GM12878 (cell line): ENCODE data around the gene GAL3ST2. TPM values are rescaled to one million over a fixed set of nuclear protein-coding genes. Genes with fewer than 3 reads are reported as not detected.

Experiments
- ATAC-seq: fragments of 200-7000 bp; cut with Tn5 transposase; 3 replicates; pipeline ENCODE4 v1.9.1; 2020; ENCODE audit warnings: mild to moderate bottlenecking, moderate library complexity
- BruUV-seq: library from RNA; stranded (reverse); fragments of 400-500 nt; replicated peaks from 2 replicates; lab custom pipeline; 2021; lab: Mats Ljungman, UMichigan
- CTCF ChIA-PET: fragments of 300-600 bp; sonication (Branson Sonifier 250); formaldehyde crosslinking; extraction: SDS; loops from one replicate; lab custom pipeline; 2021; ENCODE audit warnings: inconsistent platforms; lab: Yijun Ruan, JAX
- POLR2A ChIA-PET: fragments of 350-600 bp; formaldehyde crosslinking; extraction: SDS; loops from one replicate; lab custom pipeline; 2021; ENCODE audit warnings: inconsistent platforms; lab: Charles Lee
- RAD21 ChIA-PET: fragments of 300-600 bp; sonication (Branson Sonifier 250); formaldehyde crosslinking; loops from one replicate; lab custom pipeline; 2023; ENCODE audit warnings: antibody characterized with exemption; ENCODE audit not compliant: unreplicated experiment; lab: Charles Lee
- SMC1A ChIA-PET: fragments of 300-600 bp; sonication (Branson Sonifier 250); formaldehyde crosslinking; loops from one replicate; lab custom pipeline; 2023; ENCODE audit not compliant: unreplicated experiment, uncharacterized antibody; lab: Charles Lee
- DNase-seq: peaks from one replicate; pipeline ENCODE4 v3.0.0-alpha.2; 2011; ENCODE audit warnings: low read depth, low spot score
- FAIRE-seq: peaks from 3 replicates; lab custom pipeline; 2011; peaks lifted over from hg19 to GRCh38; lab: Jason Lieb, UNC
- H2AFZ ChIP-seq: 2 replicates; pipeline ENCODE4 v1.6.0; 2011; ENCODE audit warnings: low read depth, low read length, control low read depth; ENCODE audit not compliant: control insufficient read depth
- H3K27ac ChIP-seq: 2 replicates; pipeline ENCODE4 v1.5.1; 2011; ENCODE audit warnings: control low read depth; ENCODE audit not compliant: control insufficient read depth, insufficient read depth
- H3K27me3 ChIP-seq, 2 experiments: replicated peaks in 1 of 2; 2 replicates each; pipeline versions ENCODE4 v1.6.0 to v1.6.1; 2011; ENCODE audit warnings: low read length in 1 of 2; ENCODE audit not compliant: control insufficient read depth in 2 of 2, insufficient read depth in 2 of 2
- H3K36me3 ChIP-seq, 2 experiments: 2 replicates each; pipeline ENCODE4 v1.5.1; 2011; ENCODE audit warnings: low read length in 1 of 2; ENCODE audit not compliant: control insufficient read depth in 2 of 2, insufficient read depth in 2 of 2
- H3K4me1 ChIP-seq: 2 replicates; pipeline ENCODE4 v1.6.1; 2011; ENCODE audit warnings: mild to moderate bottlenecking, low read length, moderate library complexity, mixed read lengths; ENCODE audit not compliant: control insufficient read depth, insufficient read depth
- H3K4me2 ChIP-seq: 2 replicates; pipeline ENCODE4 v1.6.0; 2011; ENCODE audit warnings: control low read depth; ENCODE audit not compliant: control insufficient read depth, insufficient read depth
- H3K4me3 ChIP-seq: fragments of 200-600 bp; sonication (generic); 2 replicates; pipeline ENCODE4 v1.5.1; 2016
- H3K79me2 ChIP-seq: 2 replicates; pipeline ENCODE4 v1.6.0; 2011; ENCODE audit warnings: low read length; ENCODE audit not compliant: control insufficient read depth, insufficient read depth
- H3K9ac ChIP-seq: 2 replicates; pipeline ENCODE4 v1.8.0; 2011; ENCODE audit warnings: low read length, control low read depth, mixed read lengths; ENCODE audit not compliant: control insufficient read depth, insufficient read depth
- H3K9me3 ChIP-seq: replicated peaks from 3 replicates; pipeline ENCODE4 v1.5.1; 2011; ENCODE audit warnings: mild to moderate bottlenecking, low read length; ENCODE audit not compliant: control insufficient read depth, insufficient read depth
- H4K20me1 ChIP-seq: 2 replicates; pipeline ENCODE4 v1.6.0; 2011; ENCODE audit not compliant: control insufficient read depth, insufficient read depth
- ATF2 ChIP-seq: IDR thresholded peaks from 2 replicates; pipeline ENCODE4 v1.6.1; 2012; ENCODE audit warnings: low read length, inconsistent platforms
- PAX8 ChIP-seq: fragments of 450-650 bp; IDR thresholded peaks from 2 replicates; pipeline ENCODE4 v1.6.1; 2017; ENCODE audit warnings: mild to moderate bottlenecking, moderate library complexity
- WGBS: methylation state at CpG from one replicate; pipeline ENCODE4 v1.1.6; 2016; ENCODE audit warnings: low lambda C conversion rate; ENCODE audit not compliant: insufficient replicate concordance, insufficient coverage; ENCODE audit errors: missing lambda C conversion rate; 5-methylcytosine and 5-hydroxymethylcytosine counted together
- in situ Hi-C: fragments of 300-500 bp; cut with MboI; formaldehyde crosslinking; loops from 9 replicates; pipeline ENCODE4 v1.14.3; 2018; ENCODE audit warnings: mixed read lengths
- intact Hi-C: fragments of 100-400 bp; cut with micrococcal nuclease; formaldehyde crosslinking; loops from one replicate; pipeline ENCODE4 v1.14.2; 2022; ENCODE audit not compliant: unreplicated experiment
- polyA plus RNA-seq, 11 experiments: library from polyadenylated mRNA; depleted of rRNA in 4 of 11; unstranded in 6 of 11; stranded (reverse) in 5 of 11; fragments of >200 nt; fragmentation: Nextera tagmentation in 4 of 11; fragmentation: Illumina TruSeq in 1 of 11; extraction: Ambion mirVana in 4 of 11; extraction: Trizol in 1 of 11; gene quantifications; 1 replicate in 1 of 11; 2 replicates in 10 of 11; pipeline versions ENCODE4 v1.2.1 to v1.2.3, GENCODE V29; 2011 to 2016; ENCODE audit warnings: inconsistent platforms in 2 of 11, missing spikeins in 2 of 11, low read depth in 1 of 11
- total RNA-seq, 4 experiments: library from RNA; depleted of rRNA in 3 of 4; stranded (reverse); fragments of >200 nt in 3 of 4; fragmentation: Illumina TruSeq in 1 of 4; extraction: Trizol in 1 of 4; gene quantifications; 2 replicates each; pipeline versions ENCODE4 v1.2.1 to v1.2.3, GENCODE V29; 2013 to 2021

The GAL3ST2 gene
- total and polyA plus RNA-seq, 10 of the 15 experiments (the other 5 are each of a cell fraction or from before 2014, with no cell fraction given), result 0.09 to 0.36 (median 0.11) TPM; not detected in 7

DNA sequence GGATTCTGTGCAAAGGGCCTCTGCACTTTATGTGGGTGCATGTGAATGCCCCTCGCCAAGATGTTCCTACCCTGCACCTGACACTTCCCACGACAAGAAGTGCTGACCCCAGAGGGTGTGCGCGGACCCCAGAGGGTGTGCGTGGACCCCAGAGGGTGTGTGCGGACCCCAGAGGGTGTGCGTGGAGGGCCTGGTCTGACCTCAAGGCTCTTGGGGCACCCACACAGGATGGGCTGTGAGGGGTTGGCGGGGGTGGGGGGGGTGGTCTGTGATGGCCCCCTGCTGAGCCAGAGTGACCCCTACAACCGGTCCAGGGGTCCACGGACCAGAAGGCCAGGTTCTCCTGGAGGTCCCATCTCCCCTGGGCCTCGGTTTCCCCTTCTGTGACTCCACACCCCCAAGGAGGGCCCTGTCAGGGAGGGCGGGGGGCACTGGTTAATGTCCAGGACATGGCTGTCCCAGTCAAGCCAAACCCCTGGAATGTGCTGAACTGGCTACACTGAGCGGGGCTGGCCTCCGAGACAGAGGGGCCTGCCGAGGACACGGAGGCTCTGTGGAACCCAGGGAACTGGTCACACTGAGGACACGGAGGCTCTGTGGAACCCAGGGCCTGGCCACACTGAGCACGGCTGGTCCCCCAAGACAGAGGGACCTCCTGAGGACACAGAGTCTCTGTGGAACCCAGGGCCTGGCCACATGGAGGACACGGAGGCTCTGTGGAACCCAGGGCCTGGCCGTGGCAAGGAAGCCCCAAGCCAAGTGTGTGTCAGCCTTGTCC lies 35.5 kb downstream of the GAL3ST2 start:
- no peaks in the 10 kb centered on the region for H4K20me1 ChIP-seq
- no peak overlapping the region for H3K27ac ChIP-seq
- H3K4me1 ChIP-seq, result peaks cover 7% of the 10 kb centered on the region
- FAIRE-seq (no peak), ATAC-seq (no peak), DNase-seq (no peak)
- H3K4me3 ChIP-seq, result no peak overlapping the region
- H3K9ac ChIP-seq, result no peak overlapping the region
- H2AFZ ChIP-seq, result no peak overlapping the region
- no peaks in the 10 kb centered on the region for H3K9me3 ChIP-seq
- no peaks in the 10 kb centered on the region for H3K27me3 ChIP-seq
- ChIA-PET SMC1A (no interaction called here), CTCF (no interaction called here), POLR2A (no interaction called here), RAD21 (interaction anchor here (1.9 kb wide), 1 partner anchor 16 kb away, joined by 4 read pairs; no protein-coding TSS in a partner anchor)
- no peaks in the 10 kb centered on the region for H3K79me2 ChIP-seq
- BruUV-seq, result no TSS peak
- WGBS, result 65% methylated on average over 16 of the region's 20 CpGs
- no peak overlapping the region for H3K4me2 ChIP-seq
- no peak for TF ChIP-seq PAX8
- TF ChIP-seq ATF2, result no peak
- H3K36me3 ChIP-seq, result no peaks in the 10 kb centered on the region
- intact Hi-C loops, result no loop called here
- in situ Hi-C loops, result no loop called here
